GM12878 (cell line): ENCODE results near the gene DNAH1. TPM values are rescaled to one million over a fixed set of nuclear protein-coding genes. Genes with fewer than 3 reads are reported as not detected.

Experiments used
- ATAC-seq: fragments of 200-7000 bp; cut with Tn5 transposase; 3 replicates; pipeline ENCODE4 v1.9.1; 2020; ENCODE audit warnings: mild to moderate bottlenecking, moderate library complexity
- BruUV-seq: library from RNA; stranded (reverse); fragments of 400-500 nt; replicated peaks from 2 replicates; lab custom pipeline; 2021; lab: Mats Ljungman, UMichigan
- CTCF ChIA-PET: fragments of 300-600 bp; sonication (Branson Sonifier 250); formaldehyde crosslinking; extraction: SDS; loops from one replicate; lab custom pipeline; 2021; ENCODE audit warnings: inconsistent platforms; lab: Yijun Ruan, JAX
- POLR2A ChIA-PET: fragments of 350-600 bp; formaldehyde crosslinking; extraction: SDS; loops from one replicate; lab custom pipeline; 2021; ENCODE audit warnings: inconsistent platforms; lab: Charles Lee
- RAD21 ChIA-PET: fragments of 300-600 bp; sonication (Branson Sonifier 250); formaldehyde crosslinking; loops from one replicate; lab custom pipeline; 2023; ENCODE audit warnings: antibody characterized with exemption; ENCODE audit not compliant: unreplicated experiment; lab: Charles Lee
- SMC1A ChIA-PET: fragments of 300-600 bp; sonication (Branson Sonifier 250); formaldehyde crosslinking; loops from one replicate; lab custom pipeline; 2023; ENCODE audit not compliant: unreplicated experiment, uncharacterized antibody; lab: Charles Lee
- DNase-seq: peaks from one replicate; pipeline ENCODE4 v3.0.0-alpha.2; 2011; ENCODE audit warnings: low read depth, low spot score
- FAIRE-seq: peaks from 3 replicates; lab custom pipeline; 2011; peaks lifted over from hg19 to GRCh38; lab: Jason Lieb, UNC
- H2AFZ ChIP-seq: 2 replicates; pipeline ENCODE4 v1.6.0; 2011; ENCODE audit warnings: low read depth, low read length, control low read depth; ENCODE audit not compliant: control insufficient read depth
- H3K27ac ChIP-seq: 2 replicates; pipeline ENCODE4 v1.5.1; 2011; ENCODE audit warnings: control low read depth; ENCODE audit not compliant: control insufficient read depth, insufficient read depth
- H3K27me3 ChIP-seq, 2 experiments: replicated peaks in 1 of 2; 2 replicates each; pipeline versions ENCODE4 v1.6.0 to v1.6.1; 2011; ENCODE audit warnings: low read length in 1 of 2; ENCODE audit not compliant: control insufficient read depth in 2 of 2, insufficient read depth in 2 of 2
- H3K36me3 ChIP-seq, 2 experiments: 2 replicates each; pipeline ENCODE4 v1.5.1; 2011; ENCODE audit warnings: low read length in 1 of 2; ENCODE audit not compliant: control insufficient read depth in 2 of 2, insufficient read depth in 2 of 2
- H3K4me1 ChIP-seq: 2 replicates; pipeline ENCODE4 v1.6.1; 2011; ENCODE audit warnings: mild to moderate bottlenecking, low read length, moderate library complexity, mixed read lengths; ENCODE audit not compliant: control insufficient read depth, insufficient read depth
- H3K4me2 ChIP-seq: 2 replicates; pipeline ENCODE4 v1.6.0; 2011; ENCODE audit warnings: control low read depth; ENCODE audit not compliant: control insufficient read depth, insufficient read depth
- H3K4me3 ChIP-seq: fragments of 200-600 bp; sonication (generic); 2 replicates; pipeline ENCODE4 v1.5.1; 2016
- H3K79me2 ChIP-seq: 2 replicates; pipeline ENCODE4 v1.6.0; 2011; ENCODE audit warnings: low read length; ENCODE audit not compliant: control insufficient read depth, insufficient read depth
- H3K9ac ChIP-seq: 2 replicates; pipeline ENCODE4 v1.8.0; 2011; ENCODE audit warnings: low read length, control low read depth, mixed read lengths; ENCODE audit not compliant: control insufficient read depth, insufficient read depth
- H3K9me3 ChIP-seq: replicated peaks from 3 replicates; pipeline ENCODE4 v1.5.1; 2011; ENCODE audit warnings: mild to moderate bottlenecking, low read length; ENCODE audit not compliant: control insufficient read depth, insufficient read depth
- H4K20me1 ChIP-seq: 2 replicates; pipeline ENCODE4 v1.6.0; 2011; ENCODE audit not compliant: control insufficient read depth, insufficient read depth
- BCLAF1 ChIP-seq: fragments of 450-650 bp; IDR thresholded peaks from 2 replicates; pipeline ENCODE4 v1.6.1; 2017; ENCODE audit warnings: antibody characterized with exemption, mild to moderate bottlenecking, moderate library complexity
- GATAD2B ChIP-seq: fragments of 450-650 bp; conservative IDR thresholded peaks from 2 replicates; pipeline ENCODE4 v1.6.1; 2017; ENCODE audit warnings: low read depth, mild to moderate bottlenecking, moderate library complexity
- HCFC1 ChIP-seq: fragments of 150-350 bp; IDR thresholded peaks from 2 replicates; pipeline ENCODE4 v1.6.1; 2014; ENCODE audit warnings: low read length
- HDAC6 ChIP-seq: fragments of 200-600 bp; sonication (generic); IDR thresholded peaks from one replicate; pipeline ENCODE4 v1.8.0; 2017; ENCODE audit warnings: antibody characterized with exemption; ENCODE audit not compliant: unreplicated experiment
- IRF4 ChIP-seq: IDR thresholded peaks from 2 replicates; pipeline ENCODE4 v1.6.1; 2011; ENCODE audit warnings: low read depth, low read length
- JUNB ChIP-seq: IDR thresholded peaks from 2 replicates; pipeline ENCODE4 v1.6.1; 2016; ENCODE audit warnings: antibody characterized with exemption, mild to moderate bottlenecking
- MXI1 ChIP-seq: fragments of 150-350 bp; IDR thresholded peaks from 2 replicates; pipeline ENCODE4 v1.6.1; 2011; ENCODE audit warnings: low read depth, mild to moderate bottlenecking, inconsistent platforms, low read length, improper control_type of control experiment
- NBN ChIP-seq: fragments of 450-650 bp; IDR thresholded peaks from 2 replicates; pipeline ENCODE4 v1.6.1; 2016
- PML ChIP-seq: IDR thresholded peaks from 2 replicates; pipeline ENCODE4 v1.6.1; 2012; ENCODE audit warnings: low read length, inconsistent platforms
- RBBP5 ChIP-seq: fragments of 200-600 bp; sonication (generic); conservative IDR thresholded peaks from 2 replicates; pipeline ENCODE4 v1.6.1; 2016
- STAT3 ChIP-seq: IDR thresholded peaks from 2 replicates; pipeline ENCODE4 v1.6.1; 2011; ENCODE audit warnings: low read depth, low read length, improper control_type of control experiment
- SUPT20H ChIP-seq: IDR thresholded peaks from 2 replicates; pipeline ENCODE4 v1.6.1; 2011; ENCODE audit warnings: low read depth, mild to moderate bottlenecking, low read length, moderate library complexity, borderline replicate concordance; ENCODE audit not compliant: control insufficient read depth
- TBL1XR1 ChIP-seq: IDR thresholded peaks from 2 replicates; pipeline ENCODE4 v1.6.1; 2012; ENCODE audit warnings: low read depth, low read length, improper control_type of control experiment
- WGBS: methylation state at CpG from one replicate; pipeline ENCODE4 v1.1.6; 2016; ENCODE audit warnings: low lambda C conversion rate; ENCODE audit not compliant: insufficient replicate concordance, insufficient coverage; ENCODE audit errors: missing lambda C conversion rate; 5-methylcytosine and 5-hydroxymethylcytosine counted together
- in situ Hi-C: fragments of 300-500 bp; cut with MboI; formaldehyde crosslinking; loops from 9 replicates; pipeline ENCODE4 v1.14.3; 2018; ENCODE audit warnings: mixed read lengths
- intact Hi-C: fragments of 100-400 bp; cut with micrococcal nuclease; formaldehyde crosslinking; loops from one replicate; pipeline ENCODE4 v1.14.2; 2022; ENCODE audit not compliant: unreplicated experiment
- polyA plus RNA-seq, 11 experiments: library from polyadenylated mRNA; depleted of rRNA in 4 of 11; unstranded in 6 of 11; stranded (reverse) in 5 of 11; fragments of >200 nt; fragmentation: Nextera tagmentation in 4 of 11; fragmentation: Illumina TruSeq in 1 of 11; extraction: Ambion mirVana in 4 of 11; extraction: Trizol in 1 of 11; gene quantifications; 1 replicate in 1 of 11; 2 replicates in 10 of 11; pipeline versions ENCODE4 v1.2.1 to v1.2.3, GENCODE V29; 2011 to 2016; ENCODE audit warnings: inconsistent platforms in 2 of 11, missing spikeins in 2 of 11, low read depth in 1 of 11
- total RNA-seq, 4 experiments: library from RNA; depleted of rRNA in 3 of 4; stranded (reverse); fragments of >200 nt in 3 of 4; fragmentation: Illumina TruSeq in 1 of 4; extraction: Trizol in 1 of 4; gene quantifications; 2 replicates each; pipeline versions ENCODE4 v1.2.1 to v1.2.3, GENCODE V29; 2013 to 2021
- TF ChIP-seq, protein P1 (sequence below): IDR thresholded peaks from 2 replicates; pipeline ENCODE4 v1.6.1; 2012; ENCODE audit warnings: low read depth, low read length, improper control_type of control experiment
- TF ChIP-seq, protein P2 (sequence below): fragments of 450-650 bp; IDR thresholded peaks from 2 replicates; pipeline ENCODE4 v1.6.1; 2016; ENCODE audit warnings: mild to moderate bottlenecking

DNAH1 gene
- total and polyA plus RNA-seq, 10 of the 15 experiments (the other 5 are each of a cell fraction or from before 2014, with no cell fraction given) = 0.31 to 5.8 (median 2.7) TPM

DNA sequence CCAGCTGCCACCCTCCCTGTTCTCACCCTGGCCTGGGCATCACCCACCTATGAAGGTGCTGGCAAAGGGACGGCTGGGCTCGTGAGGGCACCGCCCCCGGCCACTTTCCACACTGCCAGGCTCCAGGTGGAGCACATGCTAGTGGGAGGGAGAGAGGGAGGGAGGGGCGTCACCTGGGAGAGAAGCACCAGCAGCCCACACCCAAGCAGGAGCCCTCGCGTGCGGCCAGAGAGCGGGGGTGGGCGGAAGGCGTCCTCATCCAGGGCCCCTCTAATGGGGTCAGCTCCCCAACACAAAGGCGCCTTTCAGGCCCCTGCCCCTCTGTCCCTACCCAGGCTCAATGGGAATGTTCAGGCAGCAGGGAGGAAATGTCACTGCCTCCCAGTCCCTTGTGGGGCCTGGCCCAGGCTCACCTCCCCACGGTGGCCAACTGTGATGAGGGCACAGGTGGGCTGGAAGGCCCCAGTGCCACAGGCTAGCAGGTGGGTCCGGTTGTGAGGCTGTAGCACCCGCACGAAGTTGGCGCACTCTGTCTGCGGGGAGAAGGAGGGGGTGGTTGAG lies 125.7 kb downstream of the DNAH1 start (continued):
- TF ChIP-seq RBBP5 = no peak
- no peak for TF ChIP-seq MXI1
- TF ChIP-seq TBL1XR1 = no peak
- TF ChIP-seq HCFC1 = no peak
- TF ChIP-seq HDAC6 = no peak
- TF ChIP-seq GATAD2B = no peak

DNA sequence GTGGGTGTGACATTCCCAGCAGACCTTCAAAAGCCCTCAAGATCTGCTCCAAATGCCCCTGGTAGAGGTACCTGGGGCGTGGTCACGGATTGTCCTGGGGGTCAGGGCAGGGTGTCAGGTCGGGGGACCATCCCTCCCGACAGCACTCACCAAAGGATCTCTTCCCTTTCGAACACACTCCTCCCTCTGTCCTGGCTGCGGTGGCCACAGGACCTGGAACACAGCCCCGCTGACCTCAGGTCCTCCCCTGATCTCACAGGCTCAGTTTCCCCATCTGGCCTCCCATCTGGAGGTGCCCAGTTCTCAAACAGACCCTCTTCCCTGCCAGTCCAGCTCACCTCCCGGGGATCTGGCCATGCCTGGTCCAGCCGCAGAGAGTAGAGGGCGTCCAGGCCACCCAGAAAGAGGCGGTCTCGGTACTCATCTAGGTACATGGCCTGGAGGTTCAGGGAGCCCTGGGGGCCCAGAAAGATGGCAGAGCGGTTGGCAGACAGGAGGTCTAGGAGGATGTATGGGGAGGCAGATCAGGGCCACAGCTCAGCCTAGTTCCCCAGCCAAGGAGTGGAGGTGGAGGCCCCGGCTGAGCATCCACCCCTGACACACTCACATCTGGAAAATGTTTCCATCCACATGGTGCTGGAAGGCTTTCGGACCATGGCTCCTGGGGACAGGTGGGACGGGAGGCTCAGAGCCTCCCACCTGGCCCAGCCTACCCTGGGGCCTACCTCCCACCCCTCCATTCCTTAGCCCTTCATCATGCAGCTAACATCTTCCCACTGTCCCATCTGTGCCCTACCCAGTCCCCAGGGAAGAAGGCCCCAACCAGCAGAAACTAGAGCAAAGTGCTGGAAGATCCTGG lies 126.5 kb downstream of the DNAH1 start:
- Histone ChIP-seq H3K27ac (no peak overlapping the region), H3K36me3 (no peaks in the 10 kb centered on the region), H3K4me3 (no peak overlapping the region), H4K20me1 (no peaks in the 10 kb centered on the region), H3K4me1 (no peaks in the 10 kb centered on the region), H2AFZ (no peak overlapping the region), H3K4me2 (no peak overlapping the region), H3K79me2 (no peaks in the 10 kb centered on the region), H3K9ac (no peak overlapping the region), H3K27me3 (no peaks in the 10 kb centered on the region), H3K9me3 (no peaks in the 10 kb centered on the region)
- ChIA-PET POLR2A (no interaction called here), SMC1A (no interaction called here), CTCF (no interaction called here), RAD21 (no interaction called here)
- FAIRE-seq (no peak), ATAC-seq (no peak), DNase-seq (no peak)
- in situ Hi-C loops = no loop called here
- TF ChIP-seq MXI1 (no peak), JUNB (no peak), STAT3 (no peak), SUPT20H (no peak), BCLAF1 (no peak), PML (no peak), TBL1XR1 (no peak), IRF4 (no peak), NBN (no peak)
- TF ChIP-seq, protein P1, sequence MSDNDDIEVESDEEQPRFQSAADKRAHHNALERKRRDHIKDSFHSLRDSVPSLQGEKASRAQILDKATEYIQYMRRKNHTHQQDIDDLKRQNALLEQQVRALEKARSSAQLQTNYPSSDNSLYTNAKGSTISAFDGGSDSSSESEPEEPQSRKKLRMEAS = no peak
- TF ChIP-seq, protein P2, sequence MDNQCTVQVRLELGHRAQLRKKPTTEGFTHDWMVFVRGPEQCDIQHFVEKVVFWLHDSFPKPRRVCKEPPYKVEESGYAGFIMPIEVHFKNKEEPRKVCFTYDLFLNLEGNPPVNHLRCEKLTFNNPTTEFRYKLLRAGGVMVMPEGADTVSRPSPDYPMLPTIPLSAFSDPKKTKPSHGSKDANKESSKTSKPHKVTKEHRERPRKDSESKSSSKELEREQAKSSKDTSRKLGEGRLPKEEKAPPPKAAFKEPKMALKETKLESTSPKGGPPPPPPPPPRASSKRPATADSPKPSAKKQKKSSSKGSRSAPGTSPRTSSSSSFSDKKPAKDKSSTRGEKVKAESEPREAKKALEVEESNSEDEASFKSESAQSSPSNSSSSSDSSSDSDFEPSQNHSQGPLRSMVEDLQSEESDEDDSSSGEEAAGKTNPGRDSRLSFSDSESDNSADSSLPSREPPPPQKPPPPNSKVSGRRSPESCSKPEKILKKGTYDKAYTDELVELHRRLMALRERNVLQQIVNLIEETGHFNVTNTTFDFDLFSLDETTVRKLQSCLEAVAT = no peak
- BruUV-seq = no TSS peak
- 49% methylated on average over 15 of the region's 16 CpGs for WGBS
- intact Hi-C loops = no loop called here
